Epithelial cell of prostate (primary cell): Measurements from ENCODE around the gene PDSS2.
"Not testable (repeated sequence)": the region's sequence is repeated elsewhere in the genome, so short reads cannot be mapped to it uniquely, and the experiment has no call there.

Experiments used
- DNase-seq: peaks from one replicate; pipeline ENCODE4 v3.0.0-alpha.2; 2011; ENCODE audit warnings: low read depth, low spot score
- H3K27ac ChIP-seq: fragments of 450-650 bp; 2 replicates; pipeline ENCODE4 v1.5.1; 2017; ENCODE audit warnings: mild to moderate bottlenecking

Gene PDSS2

DNA sequence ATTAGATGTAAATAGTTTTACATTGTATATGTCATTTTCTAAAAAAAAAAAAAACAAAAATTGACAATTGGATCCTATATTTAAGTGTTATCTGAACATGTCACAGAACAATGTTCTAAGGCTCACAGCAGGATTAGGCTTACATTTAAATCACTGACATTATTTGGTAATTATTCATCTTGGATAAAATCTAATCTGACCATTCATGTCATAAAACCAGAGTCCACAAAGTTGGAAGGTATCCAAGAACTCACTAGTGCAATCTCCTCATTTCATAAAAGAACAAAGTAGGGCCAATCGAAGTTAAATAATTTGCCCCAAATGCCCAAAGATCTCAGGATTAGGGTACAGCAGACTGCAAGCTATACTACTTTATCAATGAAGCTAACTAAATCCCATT lies 73.0 kb downstream of the PDSS2 start:
- no peak for DNase-seq
- H3K27ac ChIP-seq: no peak overlapping the region

DNA sequence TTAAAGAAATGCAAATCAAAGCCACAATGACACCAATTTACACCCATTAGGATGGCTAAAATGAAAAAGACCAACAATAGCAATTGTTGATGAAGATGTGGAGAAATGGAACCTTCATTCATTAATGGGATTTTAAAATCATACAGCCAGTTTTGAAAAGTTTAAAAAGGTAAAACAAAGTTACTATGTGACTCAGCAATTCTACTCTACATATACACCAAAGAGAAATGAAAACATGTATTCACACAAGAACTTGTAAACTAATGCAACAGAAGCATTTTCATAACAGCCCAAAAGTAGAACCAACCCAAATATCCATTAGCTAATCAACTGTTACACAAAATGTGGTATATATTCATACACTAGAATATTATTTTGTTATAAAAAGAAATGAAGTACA lies 75.7 kb downstream of the PDSS2 start:
- no peak overlapping the region for H3K27ac ChIP-seq
- DNase-seq: no peak

DNA sequence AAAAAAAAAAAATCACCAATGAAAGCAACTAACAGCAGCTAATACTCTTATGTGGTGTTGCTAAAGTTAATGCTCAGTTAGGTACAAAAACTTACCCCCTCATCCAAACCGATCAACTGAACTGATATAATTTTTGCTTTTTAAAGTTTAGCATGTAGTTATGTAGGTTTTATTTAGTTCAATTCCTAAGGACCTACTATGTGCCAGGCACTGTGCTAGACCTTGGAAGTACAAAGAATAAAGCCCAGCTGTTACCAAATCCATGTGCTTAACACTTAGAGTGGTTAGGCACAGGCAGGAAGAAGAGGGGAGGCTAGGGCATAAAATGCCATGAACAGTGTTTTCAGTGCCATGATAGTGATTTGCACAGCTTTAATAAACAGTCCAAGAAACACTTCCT lies 85.1 kb downstream of the PDSS2 start:
- H3K27ac ChIP-seq: no peak overlapping the region
- no peak for DNase-seq

DNA sequence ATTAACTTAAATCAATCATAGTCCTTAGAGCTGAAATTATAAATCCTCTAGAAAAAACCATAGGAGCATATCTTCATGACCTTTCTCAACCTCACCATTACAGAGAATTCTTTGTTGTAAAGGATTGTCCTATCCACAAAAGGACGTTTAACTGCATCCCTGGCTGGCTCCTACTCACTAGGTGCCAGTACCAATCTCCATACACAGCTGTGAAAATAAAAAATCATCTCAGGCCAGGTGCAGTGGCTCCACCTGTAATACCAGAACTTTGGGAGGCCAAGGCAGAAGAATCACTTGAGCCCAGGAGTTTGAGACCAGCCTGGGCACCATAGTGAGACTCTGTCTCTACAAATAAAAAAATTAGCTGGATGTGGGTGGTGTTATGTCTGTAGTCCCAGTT lies 89.9 kb downstream of the PDSS2 start:
- no peak overlapping the region for H3K27ac ChIP-seq
- no peak for DNase-seq

DNA sequence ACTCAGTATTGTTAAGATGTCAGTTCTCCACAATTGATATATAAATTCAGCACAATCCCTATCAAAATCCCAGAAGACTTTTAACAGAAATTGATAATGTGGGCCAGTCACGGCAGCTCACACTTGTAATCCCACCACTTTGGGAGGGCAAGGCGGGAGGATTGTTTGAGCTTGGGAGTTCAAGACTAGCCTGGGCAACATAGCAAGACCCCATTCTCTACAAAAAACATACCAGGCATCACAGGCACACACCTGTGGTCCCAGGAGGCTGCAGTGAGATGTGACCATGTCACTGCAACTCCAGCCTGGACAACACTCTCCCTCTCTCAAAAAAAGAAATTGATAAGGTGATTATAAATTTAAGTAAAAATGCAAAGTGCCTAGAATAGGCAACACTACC lies 90.9 kb downstream of the PDSS2 start:
- H3K27ac ChIP-seq: no peak overlapping the region
- DNase-seq: no peak

DNA sequence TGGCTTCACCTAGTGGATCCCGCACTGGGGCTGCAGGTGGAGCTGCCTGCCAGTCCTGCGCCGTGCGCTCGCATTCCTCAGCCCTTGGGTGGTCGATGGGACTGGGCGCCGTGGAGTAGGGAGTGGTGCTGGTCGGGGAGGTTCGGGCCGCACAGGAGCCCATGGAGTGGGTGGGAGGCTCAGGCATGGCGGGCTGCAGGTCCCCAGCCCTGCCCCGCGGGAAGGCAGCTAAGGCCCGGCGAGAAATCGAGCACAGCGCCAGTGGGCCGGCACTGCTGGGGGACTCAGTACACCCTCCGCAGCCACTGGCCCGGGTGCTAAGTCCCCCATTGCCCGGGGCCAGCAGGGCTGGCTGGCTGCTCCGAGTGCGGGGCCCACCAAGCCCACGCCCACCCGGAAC lies 95.2 kb downstream of the PDSS2 start:
- DNase-seq, H3K27ac ChIP-seq: not testable (repeated sequence)

DNA sequence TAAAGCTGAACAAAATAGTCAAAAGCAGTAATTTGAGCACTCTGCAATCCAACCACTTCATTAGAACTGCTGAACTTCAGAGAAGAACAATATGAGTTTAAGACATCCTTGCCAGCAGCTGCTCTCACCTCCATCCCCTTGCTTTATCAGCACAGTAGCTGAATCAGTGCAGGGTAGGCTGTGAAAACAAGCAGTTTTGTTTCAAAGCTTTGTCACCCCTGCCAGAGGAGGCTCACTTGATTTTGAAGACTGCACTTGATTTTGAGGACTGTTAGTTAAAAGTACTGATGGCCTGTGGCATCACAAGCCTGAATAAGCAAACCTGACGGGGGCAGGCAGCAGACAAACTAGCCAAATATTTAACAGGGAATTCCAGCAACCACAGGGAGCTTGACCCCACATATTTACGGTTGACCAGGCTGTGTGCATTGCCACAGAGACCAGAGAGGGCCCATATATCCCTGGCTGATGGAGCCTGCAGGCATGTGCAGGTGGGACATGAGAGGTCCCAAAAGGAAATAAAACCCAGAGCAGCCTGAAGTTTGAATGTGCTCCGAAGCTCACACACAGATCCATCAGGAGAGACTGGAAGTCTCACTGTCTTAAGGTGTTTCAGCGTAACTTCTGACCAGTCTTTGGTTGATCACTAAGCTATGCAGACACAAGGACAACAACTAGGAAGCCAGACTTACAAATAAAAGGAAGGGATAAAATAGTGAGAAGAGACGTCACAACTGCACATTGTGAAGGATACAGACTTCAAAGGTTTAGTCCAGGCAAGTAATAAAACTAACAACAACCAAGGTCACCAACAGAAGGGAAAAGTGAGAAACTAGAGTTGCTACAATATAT lies 97.4 kb downstream of the PDSS2 start:
- DNase-seq: no peak
- no peak overlapping the region for H3K27ac ChIP-seq

DNA sequence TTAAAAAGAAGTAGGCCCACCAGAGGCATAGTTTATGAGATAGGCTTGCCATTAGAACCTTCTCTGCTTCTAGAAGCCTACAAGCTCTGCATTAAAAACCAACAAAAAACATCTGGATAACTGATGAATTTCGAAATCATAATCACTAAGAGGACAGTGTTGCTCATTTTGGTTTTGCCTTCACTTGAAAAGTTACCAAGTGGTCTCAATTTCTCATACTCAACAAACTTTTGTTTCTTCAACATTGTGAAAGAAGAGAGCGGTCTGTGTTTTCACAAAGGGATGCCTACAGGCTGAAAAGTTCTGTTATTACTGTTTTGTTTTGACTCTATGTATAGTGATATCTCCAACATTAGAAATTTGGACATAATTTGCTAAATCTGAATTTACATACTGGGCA lies 98.9 kb downstream of the PDSS2 start:
- no peak for DNase-seq
- H3K27ac ChIP-seq: no peak overlapping the region

DNA sequence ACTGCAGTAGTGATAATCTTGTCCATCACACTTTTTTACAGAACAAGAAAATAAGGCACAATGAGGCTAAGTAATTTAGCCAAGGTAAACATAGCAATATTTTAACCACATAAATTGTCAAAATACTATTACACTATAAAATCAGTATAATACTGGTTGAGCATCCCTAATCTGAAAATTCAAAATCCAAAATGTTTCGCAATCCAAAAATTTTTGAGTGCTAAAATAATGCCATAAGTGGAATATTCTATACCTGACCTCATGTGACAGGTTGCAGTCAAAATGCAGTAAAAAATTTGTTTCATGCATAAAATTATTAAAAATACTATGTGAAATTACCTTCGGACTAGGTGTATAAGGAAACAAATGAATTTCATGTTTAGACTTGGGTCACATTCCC lies 101.5 kb downstream of the PDSS2 start:
- DNase-seq: no peak

DNA sequence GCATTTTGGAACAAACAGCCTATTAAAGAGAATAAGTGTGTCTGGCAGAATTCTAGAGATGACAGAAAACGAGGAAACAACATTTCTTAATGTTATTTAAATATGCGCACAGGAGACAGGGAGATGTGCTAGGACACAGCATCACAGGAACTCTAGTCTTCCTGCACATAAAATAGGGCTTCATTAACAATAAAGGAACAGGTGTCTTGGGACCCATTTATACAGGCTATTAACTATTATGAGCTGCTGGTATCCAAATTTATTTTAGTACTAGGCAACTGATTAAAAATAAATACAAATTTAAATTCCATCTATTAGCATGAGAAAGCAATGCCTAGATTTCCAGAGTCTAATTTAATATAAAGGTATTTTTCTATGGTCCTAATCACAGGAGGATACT lies 102.3 kb downstream of the PDSS2 start:
- DNase-seq: no peak
- H3K27ac ChIP-seq: no peak overlapping the region

More for the DNA sequence above, 101.5 kb downstream of the PDSS2 start:
- H3K27ac ChIP-seq: no peak overlapping the region

DNA sequence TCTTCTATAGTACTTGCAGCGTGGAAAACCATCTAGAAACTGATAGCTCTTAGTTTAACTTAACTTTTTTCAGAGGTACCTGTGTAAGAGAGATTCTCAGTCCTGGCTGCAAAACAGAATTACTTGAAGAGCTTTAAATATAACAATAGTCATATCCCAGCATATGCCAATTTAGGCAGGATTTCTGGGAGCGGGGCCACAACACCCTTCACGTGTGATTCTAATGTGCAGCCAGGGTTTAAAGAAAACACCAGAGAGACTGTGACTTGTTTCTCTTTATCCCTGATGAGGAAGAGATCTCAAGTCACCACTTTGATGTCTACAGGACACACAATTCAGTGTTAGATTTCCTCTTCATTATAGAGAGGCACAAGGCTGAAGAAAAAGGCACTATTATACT lies 103.7 kb downstream of the PDSS2 start:
- DNase-seq: no peak
- no peak overlapping the region for H3K27ac ChIP-seq

DNA sequence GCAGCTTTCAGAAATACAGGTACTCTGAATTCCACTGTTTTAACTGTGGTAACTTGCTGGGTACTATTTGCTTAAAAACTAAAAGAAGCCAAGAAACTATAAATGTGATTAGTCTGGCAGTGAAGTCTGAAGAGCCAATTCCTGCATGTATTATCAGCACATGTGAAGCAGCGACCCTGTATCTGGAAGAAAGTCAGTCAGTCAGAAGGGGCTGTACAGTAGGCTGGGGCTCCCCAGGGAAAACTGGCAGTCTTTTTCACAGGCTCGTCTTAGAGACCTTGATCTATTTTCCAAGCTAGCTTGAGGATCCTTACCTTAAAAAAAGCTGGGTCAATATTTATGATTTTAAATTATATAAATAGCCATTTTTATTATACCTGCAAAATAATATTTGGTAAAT lies 104.9 kb downstream of the PDSS2 start:
- DNase-seq: no peak

DNA sequence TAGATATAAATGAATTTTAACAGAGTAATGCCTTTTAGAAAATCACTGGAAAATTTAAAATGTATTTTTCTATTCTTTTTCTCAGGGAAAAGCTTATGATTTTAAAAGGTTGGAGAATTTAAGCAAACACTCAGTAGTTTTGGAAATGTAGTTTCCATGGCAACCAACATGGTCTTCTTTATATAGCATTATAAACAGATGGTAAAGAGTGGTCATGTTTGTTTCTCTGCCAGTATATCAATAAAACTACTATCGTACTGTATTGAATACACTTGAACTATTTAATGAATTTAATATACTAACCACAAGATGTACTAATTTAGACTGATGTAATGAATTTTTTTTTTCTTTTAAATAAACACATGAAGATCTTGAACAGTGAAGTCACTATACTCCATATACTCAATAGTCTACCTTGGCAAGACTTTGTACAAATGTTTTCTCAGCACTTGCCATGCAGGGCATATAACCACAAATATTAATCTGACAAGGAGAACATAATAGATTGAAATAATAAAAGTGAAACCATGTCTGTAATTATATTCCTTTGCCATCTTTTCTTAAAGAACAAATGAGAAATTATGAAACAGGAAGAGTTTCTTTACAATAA lies 105.5 kb downstream of the PDSS2 start:
- no peak overlapping the region for H3K27ac ChIP-seq
- no peak for DNase-seq

More for the DNA sequence above, 104.9 kb downstream of the PDSS2 start:
- H3K27ac ChIP-seq: no peak overlapping the region

DNA sequence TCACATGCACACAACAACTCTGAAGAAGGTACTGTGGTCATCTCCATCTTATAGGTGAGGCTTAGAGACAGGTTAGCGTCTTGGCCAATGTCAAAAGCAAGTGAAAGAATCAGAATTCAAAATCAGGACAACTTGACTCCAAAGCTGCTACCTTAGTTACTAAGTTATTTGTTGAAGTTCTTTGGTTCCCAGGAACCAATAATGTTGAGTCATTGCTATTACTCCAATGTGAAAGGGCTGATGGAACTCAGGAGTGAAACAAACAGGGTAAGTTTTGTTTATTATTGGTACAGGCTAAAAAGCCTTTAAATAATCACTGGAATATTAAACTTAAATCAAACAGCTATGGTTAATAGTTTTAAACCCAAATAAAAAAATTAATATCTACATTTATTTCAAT lies 111.1 kb downstream of the PDSS2 start:
- no peak for DNase-seq
- no peak overlapping the region for H3K27ac ChIP-seq

DNA sequence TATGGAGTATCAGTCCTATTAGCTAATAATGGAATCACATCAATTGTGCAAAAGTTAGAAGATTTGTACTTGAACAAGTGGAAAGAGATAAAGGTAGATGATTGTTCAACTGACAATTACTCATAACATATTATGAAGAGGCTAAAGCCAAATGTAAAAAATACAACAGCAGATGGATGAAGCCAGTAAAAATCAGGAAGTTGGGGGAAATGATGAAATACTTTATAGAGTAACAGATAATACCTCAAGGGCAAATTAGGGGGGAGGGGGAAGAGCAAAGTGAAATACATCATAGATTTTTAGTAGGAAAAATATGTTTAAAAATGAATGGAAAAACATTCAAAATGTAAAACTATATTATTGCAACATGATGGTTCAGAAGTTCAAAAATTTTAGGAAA lies 114.0 kb downstream of the PDSS2 start:
- DNase-seq: no peak
- H3K27ac ChIP-seq: peak overlapping the region; percentile 1

DNA sequence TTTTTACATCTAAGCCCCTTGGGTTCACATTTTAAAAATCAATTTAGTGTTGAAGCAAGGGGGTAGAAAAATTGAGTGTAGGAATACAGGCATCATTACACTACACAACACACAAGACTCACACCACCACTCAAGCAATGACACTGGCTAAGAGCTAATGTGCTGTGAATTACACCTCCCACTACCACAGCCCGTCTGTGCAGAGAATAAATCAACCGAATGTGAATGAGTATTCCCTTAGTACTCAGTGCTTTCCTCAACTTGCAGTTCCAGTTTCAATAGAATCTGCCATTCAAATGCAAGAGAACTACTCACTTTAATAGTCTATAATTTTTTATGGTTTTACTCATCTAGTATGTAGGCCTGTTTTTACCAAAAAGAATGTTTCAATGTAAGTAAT lies 114.4 kb downstream of the PDSS2 start:
- no peak for DNase-seq
- H3K27ac ChIP-seq: peak overlapping the region; percentile 1

DNA sequence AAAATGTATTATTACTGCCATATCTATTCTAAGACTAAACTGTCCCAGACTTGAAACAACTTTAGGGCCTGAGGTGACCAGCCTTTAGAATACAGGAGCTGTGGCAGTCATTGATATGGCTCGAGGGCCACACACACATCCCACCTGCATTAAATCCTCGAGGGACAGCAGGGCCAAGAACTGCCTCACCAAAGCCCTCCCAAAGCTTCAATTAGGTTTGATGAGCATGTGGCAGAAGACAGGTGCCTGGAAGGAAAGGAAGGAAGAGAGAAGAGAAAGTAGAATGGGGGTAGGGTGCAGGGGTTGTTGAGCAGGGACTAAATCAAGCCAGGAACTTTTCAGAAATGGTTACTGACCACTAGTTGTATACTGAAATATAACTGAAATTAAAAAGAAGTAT lies 115.0 kb downstream of the PDSS2 start:
- H3K27ac ChIP-seq: no peak overlapping the region
- no peak for DNase-seq

DNA sequence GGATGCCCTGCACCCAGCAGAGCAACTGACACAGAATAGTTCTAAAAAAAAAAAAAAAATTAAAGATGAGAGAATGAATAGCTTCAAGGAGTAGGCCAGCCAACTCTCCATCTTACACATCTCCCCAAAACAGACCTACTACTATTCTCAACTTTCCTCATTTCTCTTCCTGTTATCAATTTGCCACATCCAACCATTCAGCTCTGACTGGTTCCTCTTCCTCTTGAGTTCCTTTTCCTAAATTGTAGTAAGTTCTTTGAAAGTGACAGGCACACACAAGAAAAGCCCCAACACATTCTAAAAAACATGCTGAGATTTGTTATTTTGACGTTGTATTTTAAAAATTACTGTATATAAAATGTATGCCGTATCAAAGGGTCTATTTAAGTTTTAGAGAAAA lies 117.2 kb downstream of the PDSS2 start:
- no peak for DNase-seq
- H3K27ac ChIP-seq: no peak overlapping the region

DNA sequence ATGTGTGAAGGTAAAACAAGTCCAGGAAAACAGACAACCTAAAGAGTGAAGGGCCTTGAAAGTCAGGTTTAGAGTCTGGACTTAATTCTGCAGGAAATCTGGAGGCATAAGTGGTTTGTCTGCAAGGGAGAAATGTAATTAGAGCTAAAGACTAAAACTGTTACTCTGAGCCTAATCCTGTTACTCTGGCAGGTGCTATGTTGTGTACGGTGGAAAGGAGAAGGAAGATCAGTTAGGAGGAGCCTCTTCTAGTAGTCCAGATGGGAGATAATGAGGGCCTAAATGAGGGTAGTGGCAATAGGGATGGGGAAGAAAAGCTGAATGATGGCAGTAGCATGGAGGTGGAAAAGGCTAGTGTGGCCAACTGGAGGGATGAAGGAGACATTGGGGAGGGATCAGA lies 118.5 kb downstream of the PDSS2 start:
- no peak overlapping the region for H3K27ac ChIP-seq
- DNase-seq: no peak

DNA sequence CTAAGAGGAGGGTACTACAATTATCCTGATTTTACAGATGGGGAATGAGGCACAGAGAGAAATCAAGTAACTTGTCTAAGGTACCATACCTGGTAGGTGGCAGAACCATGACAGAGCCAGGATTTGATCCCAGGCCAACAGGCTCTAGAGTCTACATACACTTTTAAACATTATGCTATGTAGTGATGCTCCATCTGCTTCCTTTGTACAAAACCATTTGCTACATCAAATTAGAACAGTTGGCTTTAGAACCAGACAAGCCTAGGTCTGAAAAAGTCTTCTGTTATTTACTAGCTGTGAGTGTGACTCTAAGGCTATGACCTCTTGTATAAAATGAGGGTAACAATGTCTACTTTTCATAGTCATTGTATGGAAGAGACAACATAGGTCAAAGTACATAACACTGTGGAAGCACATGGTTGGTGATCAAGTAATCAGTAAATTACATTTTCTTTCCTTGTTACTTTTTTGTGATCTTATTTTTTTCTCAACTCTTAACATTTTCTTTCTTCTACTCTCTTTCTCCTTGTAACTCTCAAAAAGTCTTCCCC lies 122.1 kb downstream of the PDSS2 start:
- no peak for DNase-seq

DNA sequence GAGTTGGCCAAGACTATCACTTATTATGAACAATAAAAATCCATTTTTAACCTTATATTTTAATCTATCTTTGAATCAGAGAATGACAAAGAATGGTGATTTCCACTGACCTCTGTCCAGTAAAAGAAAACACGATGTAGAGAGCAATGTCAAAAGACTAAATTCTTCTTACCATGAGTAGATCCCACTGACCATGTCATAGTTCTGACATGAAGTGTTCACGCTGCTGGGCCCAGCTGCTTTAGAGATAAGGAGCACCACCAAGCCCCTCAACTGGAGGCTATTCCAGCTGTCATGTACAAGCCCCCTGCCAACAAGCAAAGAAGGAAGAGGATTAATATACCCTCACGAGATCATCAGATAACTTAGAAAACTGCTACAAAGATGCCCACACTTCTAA lies 125.3 kb downstream of the PDSS2 start:
- H3K27ac ChIP-seq: no peak overlapping the region
- DNase-seq: no peak

More for the DNA sequence above, 122.1 kb downstream of the PDSS2 start:
- peak overlapping the region; percentile 21 for H3K27ac ChIP-seq

DNA sequence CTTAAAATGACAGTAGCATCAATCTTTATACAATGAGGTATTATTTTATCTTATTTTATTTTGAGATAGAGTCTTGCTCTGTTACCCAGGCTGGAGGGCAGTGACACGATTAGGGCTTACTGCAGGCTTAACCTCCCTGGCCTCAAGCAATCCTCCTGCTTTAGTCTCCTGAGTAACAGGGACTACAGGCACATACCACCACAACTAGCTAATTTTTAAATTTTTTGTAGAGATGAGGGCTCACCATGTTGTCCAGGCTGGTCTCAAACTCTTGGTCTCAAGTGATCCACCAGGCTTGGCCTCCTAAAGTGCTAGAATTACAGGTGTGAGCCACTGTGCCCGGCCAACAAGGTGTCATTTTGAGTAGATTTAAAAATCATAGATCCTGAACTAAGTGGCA lies 125.9 kb downstream of the PDSS2 start:
- no peak overlapping the region for H3K27ac ChIP-seq
- no peak for DNase-seq
